ENCODE measurements around the gene CBY3. TPM values are rescaled to one million over a fixed set of nuclear protein-coding genes. Genes with fewer than 3 reads are reported as not detected.

CBY3 gene
- total and polyA plus RNA-seq, 2 of the 4 experiments (the other 2 are of a cell fraction): 0.18 TPM; not detected in 1

- POLR2A ChIA-PET (ENCODE audit: unreplicated experiment): no interaction called here
- TF ChIP-seq FOS (IDR thresholded peaks at IDR 0.05; ENCODE audit: low read depth, low read length): no peak
- no peak for TF ChIP-seq NFE2L2 (IDR thresholded peaks at IDR 0.05; ENCODE audit: low read depth, low read length)
- no peak for TF ChIP-seq CTCF (conservative IDR thresholded peaks at IDR 0.05; ENCODE audit: low read depth, low read length)
- no peak for TF ChIP-seq CEBPB (IDR thresholded peaks at IDR 0.05; ENCODE audit: low read depth, low read length)
- TF ChIP-seq RFX5 (IDR thresholded peaks at IDR 0.05; ENCODE audit: low read depth, low read length): no peak
- TF ChIP-seq MAFK (IDR thresholded peaks at IDR 0.05; ENCODE audit: low read depth, low read length): no peak
- TF ChIP-seq SMC3 (IDR thresholded peaks at IDR 0.05; ENCODE audit: low read depth, low read length): no peak
- no peak for TF ChIP-seq BHLHE40 (IDR thresholded peaks at IDR 0.05; ENCODE audit: low read depth, low read length)
- no peak for TF ChIP-seq RAD21 (IDR thresholded peaks at IDR 0.05; ENCODE audit: low read length)
- TF ChIP-seq MAZ (IDR thresholded peaks at IDR 0.05; ENCODE audit: borderline replicate concordance, low read depth, low read length): no peak
- no peak for TF ChIP-seq MXI1 (IDR thresholded peaks at IDR 0.05; ENCODE audit: borderline replicate concordance, low read depth, low read length)
- no peak for TF ChIP-seq RCOR1 (IDR thresholded peaks at IDR 0.05; ENCODE audit: insufficient replicate concordance, low read length)
- no peak for TF ChIP-seq POLR2A (IDR thresholded peaks at IDR 0.05; ENCODE audit: low read depth, low read length)
- TF ChIP-seq ELK1 (IDR thresholded peaks at IDR 0.05; ENCODE audit: borderline replicate concordance, low read depth, low read length): no peak
- TF ChIP-seq CHD1 (IDR thresholded peaks at IDR 0.05; ENCODE audit: low read depth, low read length): no peak
- TF ChIP-seq USF2 (IDR thresholded peaks at IDR 0.05; ENCODE audit: low read depth, low read length): no peak
These were observed 39.4 kb upstream of the CBY3 start for GRCh38 chr5:179720222-179720621.

More at GRCh38 chr5:179720222-179720621, 39.4 kb upstream of the CBY3 start:
- DNase-seq (peak; percentile 32), ATAC-seq (ENCODE audit: low read depth) (peak; percentile 42; the same call in 1 of the 2 replicates)
- no peak overlapping the region for H2AFZ ChIP-seq (replicated peaks; ENCODE audit: low read length, poor library complexity)
- H3K27ac ChIP-seq (ENCODE audit: insufficient read depth, low read length): no peak overlapping the region
- H3K4me2 ChIP-seq (ENCODE audit: low read depth, low read length): no peak overlapping the region
- dilution Hi-C loops (cut with HindIII; ENCODE audit: low sequenced_read_pairs, unreplicated experiment): no loop called here
- H3K56ac ChIP-seq (ENCODE audit: extremely low read depth, insufficient read depth, low read length): no peak overlapping the region
- H3K9me3 ChIP-seq (ENCODE audit: control insufficient read depth, insufficient read depth, low read length): no peaks in the 10 kb centered on the region
- peaks cover 68% of the 10 kb centered on the region for H3K36me3 ChIP-seq (ENCODE audit: control insufficient read depth, insufficient read depth, low read length)
- H2BK5ac ChIP-seq (ENCODE audit: low read depth, low read length, poor library complexity, severe bottlenecking): no peak overlapping the region
- H2AK9ac ChIP-seq (replicated peaks; ENCODE audit: low read depth, low read length, poor library complexity): no peak overlapping the region
- no peak overlapping the region for H3K4ac ChIP-seq (ENCODE audit: low read depth, low read length)
- no peak overlapping the region for H4K91ac ChIP-seq (ENCODE audit: insufficient read depth, low read depth, low read length)
- H3K14ac ChIP-seq (replicated peaks; ENCODE audit: low read depth, low read length): no peak overlapping the region
- H3K27me3 ChIP-seq (ENCODE audit: control insufficient read depth, insufficient read depth, low read length): no peaks in the 10 kb centered on the region
- in situ Hi-C loops (cut with MboI; ENCODE audit: low sequenced_read_pairs): no loop called here
- no peak overlapping the region for H2BK20ac ChIP-seq (ENCODE audit: low read depth, low read length)
- H3K9me1 ChIP-seq (ENCODE audit: insufficient read depth, low read length): peaks cover 4% of the 10 kb centered on the region
- CTCF ChIA-PET: no interaction called here
- H2BK120ac ChIP-seq (ENCODE audit: low read depth, low read length): no peak overlapping the region
- H3K23ac ChIP-seq (ENCODE audit: low read depth, low read length): no peak overlapping the region
- no peak overlapping the region for H2BK15ac ChIP-seq (ENCODE audit: low read depth, low read length)
- peaks cover 13% of the 10 kb centered on the region for H4K20me1 ChIP-seq (ENCODE audit: insufficient read depth, low read length)
- H3K9ac ChIP-seq (ENCODE audit: low read depth, low read length): no peak overlapping the region
- no TSS peak for BruUV-seq (replicated peaks)
- H3K4me3 ChIP-seq (ENCODE audit: insufficient read depth, low read depth, low read length): no peak overlapping the region
- H4K8ac ChIP-seq (ENCODE audit: low read depth in 2 of 2, low read length in 2 of 2): no peak overlapping the region
- H3K79me1 ChIP-seq (ENCODE audit: low read depth in 1 of 2, low read length in 2 of 2): peaks cover 34 to 55% of the 10 kb centered on the region in 2 experiments
- H2AK5ac ChIP-seq (ENCODE audit: low read depth, low read length): no peak overlapping the region
- no peak overlapping the region for H4K5ac ChIP-seq (ENCODE audit: low read depth, low read length)
- intact Hi-C loops (cut with micrococcal nuclease): no loop called here
- no peak overlapping the region for H3K18ac ChIP-seq (ENCODE audit: low read depth, low read length)
- WGBS, 2 experiments (ENCODE audit: extremely low coverage in 2 of 2, insufficient read length in 1 of 2): no CpG with 5 or more reads among the region's 2 CpGs
- H3K4me1 ChIP-seq (ENCODE audit: control insufficient read depth, insufficient read depth, low read length): no peaks in the 10 kb centered on the region
